AG04450 (cell line): ENCODE data around the gene RFX4. TPM values are rescaled to one million over a fixed set of nuclear protein-coding genes. Genes with fewer than 3 reads are reported as not detected.

Source experiments
- CTCF ChIA-PET: fragments of 300-600, 350-600 bp; formaldehyde crosslinking; extraction: SDS; loops from one replicate; lab custom pipeline; 2022; ENCODE audit warnings: antibody characterized with exemption, inconsistent platforms; lab: Charles Lee
- POLR2A ChIA-PET: fragments of 350-600 bp; formaldehyde crosslinking; extraction: SDS; loops from one replicate; lab custom pipeline; 2021; ENCODE audit warnings: antibody characterized with exemption, inconsistent platforms; lab: Yijun Ruan, JAX
- DNase-seq: peaks from one replicate; pipeline ENCODE4 v3.0.0-alpha.2; 2011; ENCODE audit warnings: low read depth, low spot score
- H3K27ac ChIP-seq: one replicate; pipeline ENCODE4 v1.5.1; 2012; ENCODE audit warnings: low read depth, low read length, control low read depth
- H3K27me3 ChIP-seq: one replicate; pipeline ENCODE4 v1.6.0; 2012; ENCODE audit warnings: low read length; ENCODE audit not compliant: control insufficient read depth, insufficient read depth
- H3K4me3 ChIP-seq: 2 replicates; pipeline ENCODE4 v1.5.1; 2011; ENCODE audit warnings: mild to moderate bottlenecking, low read depth, low read length, control low read depth
- H3K9me3 ChIP-seq: 2 replicates; pipeline ENCODE4 v1.5.1; 2012; ENCODE audit warnings: low read length; ENCODE audit not compliant: control insufficient read depth, insufficient read depth
- CTCF ChIP-seq: IDR thresholded peaks from 2 replicates; pipeline ENCODE4 v1.5.1; 2011; ENCODE audit warnings: low read depth, low read length, control low read depth, inconsistent platforms
- polyA plus RNA-seq: library from polyadenylated mRNA; depleted of rRNA; stranded (reverse); fragments of >200 nt; gene quantifications from 2 replicates; pipeline ENCODE4 v1.2.3, GENCODE V29; 2011

Gene RFX4
- polyA plus RNA-seq, 1 experiment, result not detected

GRCh38 chr12:106585521-106586277 lies 2.9 kb downstream of the RFX4 start:
- CTCF ChIA-PET, result no interaction called here
- peaks cover 3% of the 10 kb centered on the region; the same call in 1 of the 2 replicates for H3K9me3 ChIP-seq

GRCh38 chr12:106586278-106586802 lies 3.5 kb downstream of the RFX4 start:
- no peak overlapping the region for H3K4me3 ChIP-seq
- ChIA-PET CTCF (no interaction called here), POLR2A (no interaction called here)
- peaks cover 79% of the 10 kb centered on the region for H3K27me3 ChIP-seq
- no peak overlapping the region for H3K27ac ChIP-seq
- H3K9me3 ChIP-seq, result no peaks in the 10 kb centered on the region; the same call in 1 of the 2 replicates
- no peak for DNase-seq
- no peak for TF ChIP-seq CTCF

More at GRCh38 chr12:106585521-106586277, 2.9 kb downstream of the RFX4 start:
- no peak for DNase-seq
- Histone ChIP-seq H3K4me3 (no peak overlapping the region), H3K27ac (no peak overlapping the region), H3K27me3 (peaks cover 82% of the 10 kb centered on the region)
- POLR2A ChIA-PET, result no interaction called here
- TF ChIP-seq CTCF, result no peak

- CTCF ChIA-PET, result no interaction called here
- TF ChIP-seq CTCF, result no peak
- POLR2A ChIA-PET, result no interaction called here
- H3K4me3 ChIP-seq, result no peak overlapping the region
- H3K27ac ChIP-seq, result no peak overlapping the region
- peaks cover 79% of the 10 kb centered on the region for H3K27me3 ChIP-seq
- DNase-seq, result no peak
- H3K9me3 ChIP-seq, result no peaks in the 10 kb centered on the region; the same call in 1 of the 2 replicates
These were observed 4.2 kb downstream of the RFX4 start for GRCh38 chr12:106586803-106587684.

- Histone ChIP-seq H3K4me3 (no peak overlapping the region), H3K27ac (no peak overlapping the region), H3K9me3 (no peaks in the 10 kb centered on the region; the same call in 1 of the 2 replicates), H3K27me3 (peaks cover 75% of the 10 kb centered on the region)
- DNase-seq, result no peak
- TF ChIP-seq CTCF, result no peak
- POLR2A ChIA-PET, result no interaction called here
- CTCF ChIA-PET, result no interaction called here
These were observed 6.0 kb downstream of the RFX4 start for GRCh38 chr12:106588771-106589170.
